ENCODE results near the gene RNF2. TPM values are rescaled to one million over a fixed set of nuclear protein-coding genes. Genes with fewer than 3 reads are reported as not detected.
A peak's percentile ranks its signal among the peaks of the same experiment; 100 is the strongest.

The RNF2 gene
- total RNA-seq, 4 donors from 2014 or later = 9.1 to 14.0 (median 12.9) TPM

GRCh38 chr1:185040408-185040735 is 5.0 kb upstream of the RNF2 start:
- Histone ChIP-seq H3K4me3 (no peak overlapping the region), H3K27me3 (no peaks in the 10 kb centered on the region), H3K27ac (replicated peaks in 1 of 4) (no peak overlapping the region), H3K4me1 (peaks cover 0 to 8% (median 3%) of the 10 kb centered on the region in 4 donors), H3K9me3 (no peaks in the 10 kb centered on the region), H3K36me3 (no peaks in the 10 kb centered on the region)
- intact Hi-C loops (cut with DNase I) = no loop called here
- 77% methylated on average over 1 of the region's 1 CpG for WGBS
- TF ChIP-seq CTCF (IDR thresholded peaks at IDR 0.05) = no peak
- TF ChIP-seq POLR2A (IDR thresholded peaks at IDR 0.05; ENCODE audit: low read depth) = no peak
- TF ChIP-seq EP300 (IDR thresholded peaks at IDR 0.05) = no peak
- no peak for TF ChIP-seq POLR2AphosphoS5 (IDR thresholded peaks at IDR 0.05)
- no peak for DNase-seq (ENCODE audit: extremely low spot score)

GRCh38 chr1:185041742-185042141 is 3.6 kb upstream of the RNF2 start:
- no peak overlapping the region for H3K4me3 ChIP-seq
- no peaks in the 10 kb centered on the region for H3K9me3 ChIP-seq
- H3K4me1 ChIP-seq = peaks cover 3 to 16% (median 8%) of the 10 kb centered on the region in 4 donors
- no peaks in the 10 kb centered on the region for H3K27me3 ChIP-seq
- DNase-seq (ENCODE audit: extremely low spot score) = no peak
- H3K27ac ChIP-seq (replicated peaks in 1 of 4) = no peak overlapping the region
- TF ChIP-seq POLR2AphosphoS5 (IDR thresholded peaks at IDR 0.05) (no peak), POLR2A (IDR thresholded peaks at IDR 0.05; ENCODE audit: low read depth) (no peak), EP300 (IDR thresholded peaks at IDR 0.05) (no peak), CTCF (IDR thresholded peaks at IDR 0.05) (no peak)
- intact Hi-C loops (cut with DNase I) = no loop called here
- 10% methylated on average over 1 of the region's 1 CpG for WGBS
- H3K36me3 ChIP-seq = no peaks in the 10 kb centered on the region

- Histone ChIP-seq H3K36me3 (no peaks in the 10 kb centered on the region), H3K9me3 (no peaks in the 10 kb centered on the region), H3K27me3 (no peaks in the 10 kb centered on the region), H3K4me1 (peaks cover 13 to 26% (median 18%) of the 10 kb centered on the region in 4 donors), H3K27ac (replicated peaks in 1 of 4) (no peak overlapping the region), H3K4me3 (no peak overlapping the region)
- DNase-seq (ENCODE audit: extremely low spot score) = no peak
- WGBS = 90% methylated on average over 6 of the region's 6 CpGs
- TF ChIP-seq POLR2AphosphoS5 (IDR thresholded peaks at IDR 0.05) (no peak), CTCF (IDR thresholded peaks at IDR 0.05) (no peak), EP300 (IDR thresholded peaks at IDR 0.05) (no peak), POLR2A (IDR thresholded peaks at IDR 0.05; ENCODE audit: low read depth) (no peak)
- intact Hi-C loops (cut with DNase I) = no loop called here
Measured at GRCh38 chr1:185042737-185043136, 2.6 kb upstream of the RNF2 start.

GRCh38 chr1:185044387-185044786 is 971 bp upstream of the RNF2 start:
- WGBS = 78% methylated on average over 8 of the region's 8 CpGs
- Histone ChIP-seq H3K27me3 (no peaks in the 10 kb centered on the region), H3K4me3 (peak overlapping the region in 2 of 4 donors; percentile 96 to 98), H3K27ac (replicated peaks in 1 of 4) (peak overlapping the region; percentile 88 to 95 (median 94)), H3K4me1 (peaks cover 18 to 38% (median 23%) of the 10 kb centered on the region in 4 donors), H3K9me3 (no peaks in the 10 kb centered on the region), H3K36me3 (no peaks in the 10 kb centered on the region)
- no peak for TF ChIP-seq CTCF (IDR thresholded peaks at IDR 0.05)
- no peak for TF ChIP-seq POLR2A (IDR thresholded peaks at IDR 0.05; ENCODE audit: low read depth)
- DNase-seq (ENCODE audit: extremely low spot score) = no peak
- intact Hi-C loops (cut with DNase I) = no loop called here

GRCh38 chr1:185045814-185046492 is 595 bp downstream of the RNF2 start:
- Histone ChIP-seq H3K9me3 (no peaks in the 10 kb centered on the region), H3K27me3 (no peaks in the 10 kb centered on the region), H3K27ac (replicated peaks in 1 of 4) (peak overlapping the region; percentile 88 to 95 (median 94)), H3K4me3 (peak overlapping the region; percentile 89 to 98 (median 94)), H3K4me1 (peaks cover 18 to 41% (median 23%) of the 10 kb centered on the region in 4 donors), H3K36me3 (no peaks in the 10 kb centered on the region)
- DNase-seq (ENCODE audit: extremely low spot score) = no peak
- TF ChIP-seq POLR2AphosphoS5 (IDR thresholded peaks at IDR 0.05) (no peak), EP300 (IDR thresholded peaks at IDR 0.05) (no peak), CTCF (IDR thresholded peaks at IDR 0.05) (no peak), POLR2A (IDR thresholded peaks at IDR 0.05; ENCODE audit: low read depth) (no peak)
- under 1% methylated on average over 22 of the region's 52 CpGs for WGBS
- intact Hi-C loops (cut with DNase I) = no loop called here

Data from esophagus muscularis mucosa (tissue), 4 donors.